GM23338 (cell line): ENCODE results near the gene PEX10. TPM values are rescaled to one million over a fixed set of nuclear protein-coding genes. Genes with fewer than 3 reads are reported as not detected.

Experiments
- polyA plus RNA-seq: library from polyadenylated mRNA; unstranded; fragments of >200 nt; fragmentation: Nextera tagmentation; extraction: Ambion mirVana; gene quantifications from 2 replicates; pipeline ENCODE4 v1.2.1, GENCODE V29; 2016
- total RNA-seq: library from RNA; depleted of rRNA; stranded (reverse); fragments of >200 nt; shearing (Covaris generic); gene quantifications from 2 replicates; pipeline ENCODE4 v1.2.3, GENCODE V29; 2014; rRNA removed

PEX10 gene
- total and polyA plus RNA-seq, 2 experiments from 2014 or later = 15.0 to 53.9 TPM

Other genes with a start within 250 kb of the PEX10 start
- 54.3 and 79.1 TPM in 2 replicates for gene FAAP20, start 217.8 kb downstream of the PEX10 start, total RNA-seq
- gene FAAP20, start 217.8 kb downstream of the PEX10 start, polyA plus RNA-seq = 167 and 173 TPM in 2 replicates
- gene SKI, start 184.2 kb downstream of the PEX10 start, total RNA-seq = 62.8 and 66.8 TPM in 2 replicates
- 9.3 and 10.4 TPM in 2 replicates for gene SKI, start 184.2 kb downstream of the PEX10 start, polyA plus RNA-seq
- gene MORN1, start 21.0 kb downstream of the PEX10 start, total RNA-seq = 6.6 and 11.1 TPM in 2 replicates
- gene MORN1, start 21.0 kb downstream of the PEX10 start, polyA plus RNA-seq = 4.7 and 4.8 TPM in 2 replicates
- 50.9 and 58.4 TPM in 2 replicates for gene RER1, start 20.7 kb downstream of the PEX10 start, total RNA-seq
- gene RER1, start 20.7 kb downstream of the PEX10 start, polyA plus RNA-seq = 91.9 and 99.5 TPM in 2 replicates
- gene PLCH2, start 63.7 kb upstream of the PEX10 start, total RNA-seq = 0.08 and 0.31 TPM in 2 replicates
- 0.07 TPM in 1 of 2 replicates, not detected in the other for gene PLCH2, start 63.7 kb upstream of the PEX10 start, polyA plus RNA-seq
- 31.2 and 43.7 TPM in 2 replicates for gene PANK4, start 114.0 kb upstream of the PEX10 start, total RNA-seq
- gene PANK4, start 114.0 kb upstream of the PEX10 start, polyA plus RNA-seq = 25.4 and 25.8 TPM in 2 replicates
- 0.21 TPM in 1 of 2 replicates, not detected in the other for gene HES5, start 117.7 kb upstream of the PEX10 start, total RNA-seq
- 0.16 TPM in 1 of 2 replicates, not detected in the other for gene HES5, start 117.7 kb upstream of the PEX10 start, polyA plus RNA-seq
- gene TNFRSF14, start 143.8 kb upstream of the PEX10 start, total RNA-seq = 0.85 TPM in 1 of 2 replicates, not detected in the other
- not detected in 2 replicates for gene TNFRSF14, start 143.8 kb upstream of the PEX10 start, polyA plus RNA-seq
- 35.1 and 44.0 TPM in 2 replicates for gene PRXL2B, start 174.2 kb upstream of the PEX10 start, total RNA-seq
- 25.5 and 25.6 TPM in 2 replicates for gene PRXL2B, start 174.2 kb upstream of the PEX10 start, polyA plus RNA-seq
- 0.43 and 0.90 TPM in 2 replicates for gene MMEL1, start 220.5 kb upstream of the PEX10 start, total RNA-seq
- gene MMEL1, start 220.5 kb upstream of the PEX10 start, polyA plus RNA-seq = 0.57 and 0.71 TPM in 2 replicates